ENCODE results near the gene TREML2.
"Not testable (repeated sequence)": the region's sequence is repeated elsewhere in the genome, so short reads cannot be mapped to it uniquely, and the experiment has no call there.

The TREML2 gene, protein sequence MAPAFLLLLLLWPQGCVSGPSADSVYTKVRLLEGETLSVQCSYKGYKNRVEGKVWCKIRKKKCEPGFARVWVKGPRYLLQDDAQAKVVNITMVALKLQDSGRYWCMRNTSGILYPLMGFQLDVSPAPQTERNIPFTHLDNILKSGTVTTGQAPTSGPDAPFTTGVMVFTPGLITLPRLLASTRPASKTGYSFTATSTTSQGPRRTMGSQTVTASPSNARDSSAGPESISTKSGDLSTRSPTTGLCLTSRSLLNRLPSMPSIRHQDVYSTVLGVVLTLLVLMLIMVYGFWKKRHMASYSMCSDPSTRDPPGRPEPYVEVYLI

DNA sequence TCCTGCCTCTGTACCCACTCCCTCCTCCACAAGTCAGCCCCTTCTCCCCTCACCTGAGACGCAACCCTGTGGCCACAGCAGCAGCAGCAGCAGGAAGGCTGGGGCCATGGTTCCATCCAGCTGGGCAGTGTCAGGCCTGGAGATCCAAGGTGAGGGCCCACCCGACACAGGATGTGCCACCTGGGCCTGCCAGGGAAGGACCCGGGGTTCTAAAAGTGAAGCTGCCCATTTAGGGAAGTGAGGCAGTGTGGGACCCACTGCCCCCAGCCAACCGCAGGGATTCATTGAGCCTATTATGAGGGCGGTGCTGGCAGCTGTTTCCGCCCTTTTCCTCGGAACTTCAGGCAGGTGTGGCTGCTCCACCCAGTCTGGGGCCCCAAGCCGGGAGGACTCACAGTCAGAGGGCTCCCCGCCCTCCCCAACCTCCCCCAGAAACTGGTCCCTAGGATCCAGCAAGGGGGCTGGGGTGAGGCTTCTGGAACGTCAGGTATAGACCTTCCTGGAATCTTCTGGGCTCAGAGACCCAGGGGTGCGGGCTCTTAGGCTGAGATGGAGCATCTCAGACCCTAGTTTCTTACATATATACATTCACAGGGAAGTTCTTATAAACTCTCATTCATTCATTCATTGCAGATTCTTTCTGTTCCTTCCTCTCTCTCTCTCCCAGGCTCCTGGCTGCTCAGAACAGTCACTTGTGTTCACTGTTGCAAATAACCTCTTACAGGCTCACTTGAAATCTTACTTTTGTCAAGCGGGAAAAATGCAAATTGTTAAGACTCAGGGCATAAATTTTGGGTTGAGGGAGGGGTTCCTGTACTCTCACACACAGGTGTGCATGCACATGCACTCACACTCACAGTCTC, at the start of gene TREML2:
Gene TREML2 (minus strand): TSS at position 249 of the 863 bp plus-strand sequence. CDS start 141 bp downstream, at position 108.
- no peak for FAIRE-seq

DNA sequence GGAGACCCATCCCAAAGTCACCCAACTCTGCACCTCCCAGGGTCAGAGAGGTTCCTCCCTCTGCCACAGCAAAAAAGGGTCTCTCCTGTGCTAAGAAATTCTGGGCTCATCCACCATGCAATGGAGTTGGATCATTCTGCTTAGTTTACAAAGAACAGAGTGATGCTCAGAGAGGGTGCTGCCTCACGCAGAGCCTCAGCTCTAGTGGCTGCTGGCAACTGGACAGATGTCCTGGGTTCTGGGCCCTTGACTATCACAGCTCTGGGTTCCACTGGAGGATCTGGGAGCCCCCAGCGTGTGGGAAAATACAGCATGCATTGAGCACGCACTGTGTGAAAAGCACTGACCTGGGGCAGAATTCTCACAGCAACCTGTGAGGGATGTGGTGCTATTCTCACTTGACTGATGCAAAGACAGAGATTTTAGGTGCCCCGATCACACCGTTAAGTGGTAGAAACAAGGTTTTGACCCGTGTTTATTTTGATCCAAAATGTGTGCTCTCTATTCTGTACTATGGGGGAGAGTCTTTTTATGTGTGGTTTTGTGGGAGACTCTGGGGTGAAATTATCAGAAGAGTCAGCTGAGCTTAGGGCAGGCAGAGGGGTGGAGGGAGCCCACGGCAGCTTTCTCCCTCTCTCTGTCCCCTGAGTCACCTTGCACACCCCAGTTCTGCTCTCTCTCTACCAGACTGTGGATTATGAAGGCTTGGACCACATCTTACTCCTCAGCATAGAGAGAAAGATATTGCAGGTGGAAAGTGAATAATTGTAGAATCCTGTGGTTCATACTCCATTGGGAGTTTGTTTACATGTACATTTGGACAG, 47.1 kb upstream of the TREML2 start:
- no peak for FAIRE-seq

DNA sequence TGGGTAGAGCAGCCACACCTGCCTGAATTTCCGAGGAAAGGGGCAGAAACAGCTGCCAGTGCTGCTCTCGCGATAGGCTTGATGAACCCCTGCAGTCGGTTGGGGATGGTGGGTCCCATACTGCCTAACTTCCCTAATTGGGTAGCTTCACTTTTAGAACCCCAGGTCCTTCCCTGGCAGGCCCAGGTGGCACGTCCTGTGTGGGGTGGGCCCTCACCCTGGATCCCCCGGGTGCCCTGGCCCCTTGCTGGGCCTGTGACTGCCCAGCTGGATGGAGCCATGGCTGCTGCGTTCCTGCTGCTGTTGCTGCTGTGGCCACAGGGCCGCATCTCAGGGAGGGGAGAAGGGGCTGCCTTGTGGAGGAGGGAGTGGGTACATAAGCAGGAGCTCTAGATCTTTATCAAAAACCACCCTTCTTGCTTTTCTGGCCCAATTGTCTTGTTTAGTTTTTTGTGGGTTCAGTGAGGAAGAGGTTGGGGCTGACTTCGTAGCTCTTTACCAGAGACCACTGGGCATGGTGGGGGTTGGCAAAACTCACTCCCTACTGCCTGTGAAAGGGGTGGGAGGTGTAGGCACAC, 46.4 kb upstream of the TREML2 start:
- no peak for FAIRE-seq

DNA sequence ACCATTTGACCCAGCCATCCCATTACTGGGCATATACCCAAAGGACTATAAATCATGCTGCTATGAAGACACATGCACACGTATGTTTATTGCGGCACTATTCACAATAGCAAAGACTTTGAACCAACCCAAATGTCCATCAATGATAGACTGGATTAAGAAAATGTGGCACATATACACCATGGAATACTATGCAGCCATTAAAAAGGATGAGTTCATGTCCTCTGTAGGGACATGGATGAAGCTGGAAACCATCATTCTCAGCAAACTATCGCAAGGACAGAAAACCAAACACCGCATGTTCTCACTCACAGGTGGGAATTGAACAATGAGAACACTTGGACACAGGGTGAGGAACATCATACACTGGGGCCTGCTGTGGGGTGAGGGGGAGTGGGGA, 45.6 kb upstream of the TREML2 start:
- FAIRE-seq, result not testable (repeated sequence)

DNA sequence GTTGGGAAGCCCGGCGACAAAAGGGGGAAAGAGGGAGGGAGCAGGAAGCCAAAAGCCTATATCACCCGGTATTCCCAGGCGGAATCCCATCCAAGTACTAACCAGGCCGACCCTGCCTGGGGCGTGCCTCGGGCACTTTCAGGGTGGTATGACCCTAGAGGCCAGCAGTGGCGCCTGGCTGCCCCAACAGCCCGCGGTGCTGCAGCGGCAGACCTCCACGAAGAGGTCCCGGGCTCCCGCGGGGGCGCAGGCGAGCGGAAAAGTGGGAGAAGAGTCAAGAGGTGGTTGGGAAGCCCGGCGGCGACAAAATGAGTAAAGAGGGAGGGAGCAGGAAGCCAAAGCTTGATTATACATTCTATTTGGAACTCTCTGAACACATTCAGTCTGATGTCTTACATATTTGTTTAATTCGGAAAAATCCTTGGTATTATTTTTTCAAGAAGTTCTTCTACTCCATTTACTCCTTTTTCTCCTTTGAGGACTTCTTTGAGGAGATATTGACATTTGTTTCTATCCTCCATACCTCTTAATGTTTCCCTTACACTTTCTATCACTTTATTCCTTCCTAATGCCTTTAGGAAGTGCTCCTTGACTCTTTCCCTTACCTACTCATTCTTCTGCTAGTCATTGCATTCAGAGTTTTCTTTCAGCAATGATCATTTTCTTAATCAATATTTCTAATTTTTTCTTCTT, 38.7 kb upstream of the TREML2 start:
- no peak for FAIRE-seq

DNA sequence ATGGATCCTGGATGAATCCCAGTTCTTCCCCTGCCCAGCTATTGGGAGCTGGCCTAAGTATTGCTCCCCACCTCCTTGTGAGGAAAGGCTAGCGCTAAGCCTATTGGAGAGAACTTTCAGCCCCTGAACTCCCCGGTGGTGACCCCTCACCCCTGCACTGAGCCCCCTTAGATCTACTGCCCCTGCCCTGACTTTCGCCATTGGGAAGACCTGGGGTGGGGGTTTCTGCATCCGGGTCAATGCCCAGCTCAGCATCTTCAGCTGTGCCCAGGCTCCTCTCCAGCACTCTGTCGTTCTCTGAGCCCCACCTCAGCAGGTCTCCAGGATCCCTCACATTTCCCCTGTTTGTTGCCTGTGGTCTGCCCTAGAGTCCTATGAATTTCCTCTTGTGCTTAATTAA, 36.2 kb upstream of the TREML2 start:
- FAIRE-seq, result no peak

DNA sequence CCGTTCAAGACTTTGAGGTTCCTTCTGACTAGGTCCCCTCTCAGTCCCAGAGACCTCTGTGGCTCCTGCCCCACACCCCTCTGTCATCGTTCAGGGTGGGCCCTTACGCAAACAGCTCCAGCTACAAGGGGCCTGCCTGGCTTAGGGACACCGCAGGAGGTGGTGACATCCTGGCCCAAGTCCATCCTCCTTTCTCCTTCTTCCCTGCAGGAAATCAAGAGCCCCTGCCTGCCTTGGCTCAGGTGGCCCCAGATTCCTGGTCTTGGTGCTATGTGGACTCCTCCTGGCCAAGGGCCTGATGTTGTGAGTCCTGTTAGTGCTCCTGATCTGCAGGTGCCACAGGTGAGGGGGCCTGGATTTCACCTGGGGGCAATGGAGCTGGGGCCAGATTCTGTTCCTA, 35.3 kb upstream of the TREML2 start:
- FAIRE-seq, result no peak

DNA sequence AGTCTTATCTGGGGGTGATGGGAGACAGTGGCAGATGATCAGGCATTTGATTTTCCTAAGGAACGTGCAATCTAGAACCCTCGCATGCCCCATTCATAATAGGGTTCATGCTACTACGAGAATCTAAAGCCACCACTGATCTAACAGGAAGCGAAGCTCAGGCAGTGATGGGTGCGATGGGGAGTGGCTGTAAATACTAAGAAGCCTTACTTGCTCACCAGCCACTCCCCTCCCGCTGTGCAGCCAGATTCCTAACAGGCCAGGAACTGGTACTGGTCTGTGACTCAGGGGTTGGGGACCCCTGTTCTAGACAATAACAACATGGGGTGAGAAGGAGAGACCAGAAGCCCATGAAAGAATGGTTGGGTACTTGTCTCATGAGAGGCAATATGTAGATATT, 31.7 kb upstream of the TREML2 start:
- FAIRE-seq, result no peak

DNA sequence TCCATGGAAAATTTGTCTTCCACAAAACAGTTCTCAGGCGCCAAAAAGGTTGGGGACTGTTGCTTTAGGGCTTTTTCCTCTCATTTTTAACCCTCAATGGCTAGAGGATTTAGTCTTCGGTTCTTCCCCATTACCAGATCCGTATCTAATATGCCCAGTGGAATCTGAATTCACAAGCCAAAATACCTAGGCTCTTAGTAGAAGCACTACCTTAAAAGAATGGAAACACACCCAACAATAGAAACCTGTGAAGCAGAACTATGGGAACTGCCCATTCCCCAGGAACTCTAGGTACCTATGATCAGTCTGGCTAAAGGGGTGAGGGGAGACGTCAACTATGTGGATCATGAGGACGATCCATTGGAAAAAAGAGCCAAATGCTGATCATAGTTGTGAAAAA, 30.3 kb upstream of the TREML2 start:
- FAIRE-seq, result no peak

DNA sequence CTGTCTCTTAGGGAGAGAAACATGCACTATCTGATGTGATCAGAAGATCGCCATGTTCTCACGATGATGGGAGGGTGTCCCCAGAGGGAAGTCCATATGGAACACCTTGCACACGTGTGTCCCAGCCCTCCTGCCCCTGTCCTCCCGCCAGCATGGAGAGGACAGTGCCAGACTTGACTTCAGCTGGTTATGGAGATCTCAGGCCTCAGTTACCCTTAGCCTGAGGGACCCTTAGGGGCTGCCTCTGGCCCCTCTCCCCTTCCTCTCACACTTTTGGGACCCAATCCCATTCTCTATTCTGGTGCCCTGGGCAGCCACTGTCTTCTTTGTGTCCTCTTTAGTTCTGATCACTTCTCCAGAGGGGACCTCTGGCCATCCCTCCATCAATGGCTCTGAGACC, 28.8 kb upstream of the TREML2 start:
- FAIRE-seq, result no peak

DNA sequence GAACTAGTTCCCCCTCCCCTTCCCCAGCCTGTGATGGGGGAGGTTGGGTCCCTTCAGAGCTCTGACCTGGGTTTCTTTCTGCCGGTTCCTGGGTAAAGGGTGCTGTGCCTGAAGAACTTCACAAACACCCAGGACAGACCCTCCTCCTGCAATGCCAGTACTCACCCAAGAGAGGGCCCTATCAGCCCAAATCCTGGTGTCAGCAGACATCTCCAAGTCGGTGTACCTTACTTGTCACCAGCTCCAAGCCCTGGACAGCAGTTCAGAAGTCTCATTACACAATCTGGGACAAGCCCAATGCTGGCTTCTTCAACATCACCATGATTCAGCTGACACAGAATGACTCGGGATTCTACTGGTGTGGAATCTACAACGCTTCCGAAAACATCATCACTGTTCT, 27.7 kb upstream of the TREML2 start:
- FAIRE-seq, result no peak

DNA sequence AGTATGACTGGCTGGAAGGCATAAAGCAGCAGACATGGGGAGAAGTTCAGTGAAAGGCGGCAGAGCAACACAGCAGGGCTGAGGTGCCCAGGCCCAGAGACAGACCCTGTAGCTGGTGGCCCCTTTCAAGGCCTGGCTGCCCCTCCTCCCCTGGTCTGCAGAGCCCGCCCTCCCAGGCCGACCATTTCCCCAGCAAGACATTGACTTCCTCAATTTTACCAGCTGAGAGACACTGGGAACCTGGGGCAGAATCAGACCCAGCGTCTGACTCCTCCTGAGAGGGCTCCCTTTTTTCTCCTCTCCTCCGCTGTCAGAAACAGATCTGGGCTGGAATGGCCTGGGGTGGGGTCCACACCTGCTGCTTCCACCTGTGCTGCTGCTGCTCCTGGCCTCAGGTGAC, 27.1 kb upstream of the TREML2 start, which contains the start of gene TREML4:
Gene TREML4 (plus strand): TSS at position 254 of the 400 bp plus-strand sequence. CDS start 79 bp downstream, at position 333.
- FAIRE-seq, result no peak

DNA sequence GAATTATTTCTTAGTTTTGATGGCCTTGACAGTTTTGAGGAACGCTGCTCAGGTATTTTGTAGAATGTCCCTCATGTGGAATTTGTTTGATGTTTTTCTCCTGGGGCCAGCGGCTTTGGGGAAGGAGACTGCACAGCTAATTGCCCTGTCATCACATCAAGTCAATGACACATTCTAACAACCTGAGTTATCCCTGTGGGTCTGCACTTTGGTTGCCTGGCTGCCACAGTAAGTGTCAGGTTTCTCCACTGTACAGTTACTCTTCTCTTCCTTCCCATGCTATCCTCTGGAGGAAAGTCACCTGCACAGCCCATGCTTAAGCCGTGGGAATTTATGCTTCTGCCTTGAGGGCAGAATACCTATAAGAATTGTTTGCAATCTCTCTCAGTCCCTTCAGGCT, 25.8 kb upstream of the TREML2 start:
- FAIRE-seq, result no peak

DNA sequence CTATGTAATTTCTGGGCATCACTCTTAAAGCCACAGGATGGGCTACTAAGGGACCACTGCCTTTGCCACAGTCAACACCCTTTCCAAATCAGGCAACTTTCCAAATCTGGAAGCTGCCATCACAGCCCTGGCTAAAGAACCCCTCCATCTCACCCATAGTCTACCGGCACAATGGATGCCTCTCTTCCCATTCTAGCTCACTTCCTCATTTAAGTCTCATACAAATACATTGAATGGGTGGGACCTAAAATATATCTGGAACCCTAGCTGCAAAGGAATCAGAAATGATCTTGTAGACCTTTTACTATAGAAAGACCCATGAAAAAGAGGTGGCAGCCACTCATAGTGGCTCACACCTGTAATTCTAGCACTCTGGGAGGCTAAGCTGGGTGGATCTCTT, 23.9 kb upstream of the TREML2 start:
- no peak for FAIRE-seq

DNA sequence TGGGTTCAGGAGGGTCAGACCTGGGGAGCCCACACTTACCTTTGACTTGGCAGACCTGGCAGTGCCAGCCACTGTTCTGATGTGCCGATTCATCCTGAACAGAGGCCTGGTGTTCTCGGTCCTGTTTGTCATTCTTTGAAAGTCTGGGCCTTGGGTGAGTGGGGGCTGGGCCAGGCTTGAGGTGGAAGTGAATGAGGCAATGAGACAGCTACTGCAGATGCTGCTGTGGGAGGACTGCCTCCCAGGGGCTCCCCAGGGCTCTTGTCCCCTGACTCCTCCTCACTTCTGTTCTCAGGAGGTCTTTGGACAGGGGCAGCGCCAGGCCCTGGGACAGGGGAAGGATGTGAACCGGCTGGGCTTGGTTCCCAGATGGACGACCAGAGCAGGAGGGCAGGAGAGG, 21.6 kb upstream of the TREML2 start:
- no peak for FAIRE-seq

DNA sequence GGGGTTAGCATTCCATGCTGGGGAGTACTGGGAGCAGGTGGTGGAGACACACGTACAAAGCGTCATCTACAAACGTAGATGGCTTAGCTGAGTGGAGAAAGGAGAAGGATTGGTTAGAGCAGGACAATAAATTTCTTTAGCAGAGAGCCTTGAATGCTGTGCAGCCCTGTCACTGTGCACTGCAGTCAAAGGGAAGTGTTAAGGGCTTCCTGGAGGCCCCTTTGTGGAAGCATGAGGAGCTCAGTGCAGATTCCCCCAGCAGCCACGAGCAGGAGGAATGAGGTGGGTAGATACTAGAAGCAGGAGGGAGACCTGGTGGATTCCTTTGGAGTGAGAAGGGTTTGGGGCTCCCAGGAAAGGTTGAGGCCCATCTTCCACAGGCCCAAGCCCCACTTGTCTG, 21.1 kb upstream of the TREML2 start:
- no peak for FAIRE-seq

DNA sequence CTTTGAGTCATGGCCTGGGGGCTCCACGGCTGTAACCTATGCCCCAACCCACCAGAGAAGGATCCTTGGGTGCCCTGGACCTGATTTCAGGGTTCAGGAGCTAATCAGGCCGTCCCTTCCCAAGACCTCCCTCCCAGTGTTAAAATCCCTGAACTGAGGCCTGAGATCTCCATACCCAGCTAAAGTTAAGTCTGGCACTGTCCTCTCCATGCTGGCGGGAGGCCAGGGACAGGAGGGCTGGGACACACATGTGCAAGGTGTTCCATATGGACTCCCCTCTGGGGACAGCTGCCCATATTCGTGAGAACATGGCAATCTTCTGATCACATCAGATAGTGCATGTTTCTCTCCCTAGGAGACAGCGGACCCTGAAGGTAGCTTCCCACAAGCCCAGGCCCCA, 15.7 kb upstream of the TREML2 start:
- no peak for FAIRE-seq

DNA sequence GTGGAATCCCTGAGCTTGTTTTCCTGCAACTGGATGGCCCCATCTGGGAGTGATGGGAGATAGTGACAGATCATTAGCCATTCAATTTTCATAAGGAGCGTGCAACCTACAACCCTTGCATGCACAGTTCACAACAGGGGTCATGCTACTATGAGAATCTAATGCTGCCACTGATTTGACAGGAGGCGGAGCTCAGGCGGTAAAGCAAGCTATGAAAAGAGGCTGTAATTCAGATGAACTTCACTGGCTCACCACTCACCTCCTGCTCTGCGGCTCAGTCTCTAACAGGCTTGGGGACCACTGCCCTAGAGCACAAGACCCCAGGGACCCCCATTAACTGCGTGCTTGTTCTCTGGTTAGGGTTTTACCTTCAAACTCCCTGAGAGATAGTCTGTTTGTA, 14.8 kb upstream of the TREML2 start:
- FAIRE-seq, result no peak

DNA sequence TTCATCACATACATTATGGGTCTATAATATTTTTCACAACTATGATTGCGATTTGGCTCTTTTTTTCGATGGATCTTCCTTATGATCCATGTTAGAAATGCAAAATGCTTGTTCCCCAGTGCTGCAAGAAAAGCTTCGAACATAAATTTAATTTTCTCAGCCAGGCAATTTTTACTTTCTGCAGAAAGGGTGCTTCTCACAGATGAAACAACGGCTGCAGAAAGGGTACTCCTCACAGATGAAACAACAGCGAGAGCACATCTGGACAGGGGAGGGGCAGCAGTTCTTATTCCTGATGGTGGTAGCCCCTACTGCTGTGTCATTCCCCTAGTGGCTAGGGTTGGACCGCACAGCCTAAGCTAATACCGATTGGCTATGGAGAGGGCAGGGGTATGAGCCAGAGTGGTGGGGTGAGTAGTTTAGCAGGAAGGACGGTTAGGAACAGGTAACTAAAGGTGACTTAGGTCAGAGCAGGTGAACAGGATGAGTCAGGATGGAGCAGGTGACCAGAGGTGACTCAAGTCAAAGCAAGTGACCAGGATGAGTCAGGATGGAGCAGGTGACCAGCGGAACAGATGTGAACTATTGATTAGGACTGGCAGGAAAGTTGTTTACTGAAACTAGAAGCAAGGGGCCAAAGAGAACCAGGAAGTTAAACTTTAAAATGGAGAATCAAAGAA, 13.8 kb upstream of the TREML2 start:
- no peak for FAIRE-seq

DNA sequence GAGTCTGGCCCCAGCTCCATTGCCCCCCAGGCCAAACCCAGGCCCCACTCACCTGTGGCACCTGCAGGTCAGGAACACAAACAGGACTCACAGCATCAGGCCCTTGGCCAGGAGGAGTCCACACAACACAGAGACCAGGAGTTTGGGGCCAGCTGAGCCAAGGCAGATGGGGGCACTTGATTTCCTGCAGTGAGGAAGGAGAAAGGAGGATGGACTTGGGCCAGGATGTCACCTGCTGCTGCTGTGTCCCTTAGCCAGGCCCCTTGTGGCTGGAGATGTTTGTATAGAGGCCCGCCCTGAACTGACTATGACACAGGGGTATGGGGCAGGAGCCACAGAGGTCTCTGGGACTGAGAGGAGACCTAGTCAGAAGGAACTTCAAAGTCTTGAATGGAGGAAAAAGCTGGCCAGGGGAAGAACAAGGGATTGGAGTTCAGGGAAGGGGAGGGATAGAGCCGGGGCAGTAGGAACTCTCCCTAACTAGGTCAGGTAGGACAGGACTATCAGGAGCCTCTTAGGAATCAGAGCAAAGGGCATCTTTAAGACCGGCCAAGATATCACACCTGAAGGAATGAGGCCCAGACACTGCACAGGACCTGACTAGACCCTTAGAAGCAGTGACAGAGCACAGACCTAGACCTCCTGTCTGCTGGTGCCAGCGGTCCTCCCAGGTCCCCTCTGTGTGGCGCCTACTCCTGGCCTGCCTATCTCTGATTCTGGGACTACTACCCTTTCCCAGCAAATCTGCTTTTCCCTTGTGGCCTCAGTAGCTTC, 8.8 kb upstream of the TREML2 start:
- FAIRE-seq, result no peak

All from colon (tissue), 2 donors.